ENCODE results near the gene ADAMTS20.

The ADAMTS20 gene

DNA sequence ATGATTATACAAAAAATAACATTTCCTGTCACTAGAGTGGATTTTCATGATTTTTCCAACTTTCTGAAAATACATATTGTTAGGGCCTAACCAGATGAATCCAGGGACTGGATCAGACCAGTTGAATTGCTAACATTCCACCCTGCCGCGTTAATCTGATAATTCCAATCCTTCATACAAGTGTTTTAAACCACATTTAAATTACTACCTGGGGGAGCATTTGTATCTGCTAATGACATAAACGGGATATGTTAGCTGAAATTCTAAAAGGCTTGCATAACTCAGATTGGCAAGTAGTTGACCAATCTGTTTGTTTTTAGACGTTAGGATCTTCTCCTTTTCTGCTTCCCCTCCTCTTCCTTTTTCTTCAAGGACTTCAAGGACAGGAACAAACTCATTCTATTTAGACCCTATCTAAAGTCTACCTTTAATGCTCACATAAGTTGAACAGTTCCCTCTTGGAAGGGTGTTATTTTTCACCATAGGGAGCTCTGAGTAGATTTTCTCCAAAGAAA is 239.0 kb downstream of the ADAMTS20 start:
- DNase-seq = no peak

DNA sequence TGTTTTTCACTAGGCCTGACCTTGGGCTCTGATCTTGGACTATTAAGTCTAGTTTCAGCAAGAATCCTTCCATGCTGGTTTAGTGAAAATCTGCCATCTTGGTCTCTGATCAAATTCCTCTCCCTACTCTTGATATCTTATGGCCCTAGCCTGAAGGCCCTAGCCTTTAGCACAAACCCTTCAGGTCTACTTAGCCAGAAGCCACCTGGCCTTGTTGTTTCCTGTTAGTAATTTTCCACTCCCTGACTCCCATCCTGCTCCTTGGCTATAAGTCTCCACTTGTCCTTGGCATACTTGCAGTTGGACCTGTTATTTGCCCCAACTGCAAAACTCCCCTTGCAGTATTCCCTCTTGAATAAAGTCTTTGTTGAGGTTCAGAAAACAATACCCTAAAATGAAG is 241.4 kb downstream of the ADAMTS20 start:
- DNase-seq = no peak

DNA sequence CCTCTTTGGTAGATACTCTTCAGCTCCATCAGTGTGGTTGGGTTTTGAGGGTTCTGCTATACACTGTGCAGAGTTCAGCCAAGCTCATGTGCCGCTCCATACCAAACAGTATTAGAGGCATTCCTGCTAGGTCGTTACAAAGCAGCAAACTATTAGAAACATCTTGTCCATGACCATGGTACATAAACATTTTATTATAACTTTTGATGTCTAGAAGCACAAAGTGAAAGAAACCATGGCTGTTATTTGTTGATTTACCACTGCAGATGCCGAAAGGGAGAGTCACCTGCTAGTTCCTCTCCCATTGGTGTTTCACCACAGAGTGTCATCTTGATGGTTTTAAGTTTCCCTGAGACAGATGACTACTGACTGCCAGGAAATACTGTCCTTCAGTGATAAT is 242.0 kb downstream of the ADAMTS20 start:
- no peak for DNase-seq

DNA sequence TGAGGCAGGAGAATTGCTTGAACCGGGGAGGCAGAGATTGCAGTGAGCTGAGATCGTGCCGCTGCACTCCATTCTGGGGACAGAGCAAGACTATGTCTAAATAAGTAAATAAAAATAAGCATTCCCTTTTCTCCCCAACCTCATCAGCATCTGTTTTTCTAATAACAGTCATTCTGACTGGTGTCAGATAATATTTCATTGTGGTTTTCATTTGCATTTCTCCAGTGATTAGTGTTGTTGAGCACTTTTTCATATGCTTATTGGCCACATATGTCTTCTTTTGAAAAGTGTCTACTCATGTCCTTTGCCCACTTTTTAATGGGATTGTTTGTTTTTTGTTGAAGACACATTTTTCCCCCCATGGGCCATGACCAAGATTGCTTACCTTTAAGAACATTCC is 243.2 kb downstream of the ADAMTS20 start:
- DNase-seq = no peak

DNA sequence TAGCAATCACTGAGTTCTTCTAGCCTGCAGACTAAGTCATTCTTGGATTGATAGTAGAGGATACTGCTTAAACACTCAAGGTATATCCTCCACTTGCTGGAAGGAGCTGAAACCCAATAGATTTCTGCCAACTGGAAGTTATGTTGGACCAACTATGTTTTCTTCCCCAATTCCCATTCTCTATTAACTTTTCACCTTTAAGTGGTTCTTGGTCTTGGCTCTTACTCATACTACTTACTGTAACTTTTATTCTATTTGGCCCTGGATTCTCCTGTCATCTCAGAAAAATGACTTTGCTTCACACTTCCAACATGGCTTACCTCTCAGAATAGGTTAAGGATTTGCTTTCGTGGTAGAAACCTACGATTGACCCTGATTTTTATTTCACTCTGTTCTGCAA is 244.9 kb downstream of the ADAMTS20 start:
- DNase-seq = no peak

DNA sequence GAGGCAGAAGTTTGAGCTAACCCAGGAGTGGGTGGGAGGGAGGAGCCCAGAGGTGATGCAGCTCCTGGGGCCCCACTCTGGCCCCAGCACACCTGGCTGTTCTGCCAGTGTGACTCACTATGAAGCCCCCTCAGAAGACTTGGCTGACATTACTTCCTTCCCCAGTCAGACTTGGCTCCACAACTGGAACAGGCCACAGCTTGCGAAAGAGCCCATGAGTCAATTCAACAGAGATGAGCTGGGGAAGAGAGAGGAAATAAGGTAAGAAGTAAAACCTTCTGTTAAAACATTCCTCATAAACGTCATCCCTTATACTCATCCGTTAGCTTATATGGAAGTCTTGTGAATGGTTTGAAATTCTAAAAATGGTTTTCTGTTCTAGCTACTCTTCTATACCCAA is 245.9 kb downstream of the ADAMTS20 start:
- DNase-seq = no peak

DNA sequence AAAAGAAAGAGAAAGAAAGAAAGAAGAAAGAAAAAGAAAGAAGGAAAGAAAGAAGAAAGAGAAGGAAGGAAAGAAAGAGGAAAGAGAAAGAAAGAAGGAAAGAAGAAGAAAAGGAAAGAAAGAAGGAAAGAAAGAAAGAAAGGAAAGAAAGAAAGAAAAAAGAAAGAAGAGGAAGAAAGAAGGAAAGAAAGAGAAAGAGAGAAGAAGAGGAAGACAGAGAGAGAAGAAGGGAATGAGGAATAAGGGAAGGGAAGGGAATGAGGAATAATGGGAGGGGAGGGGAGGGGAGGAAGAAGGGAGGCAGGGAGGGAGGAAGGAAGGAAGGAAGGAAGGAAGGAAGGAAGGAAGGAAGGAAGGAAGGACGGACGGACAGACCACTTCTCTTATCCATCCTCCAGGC is 246.9 kb downstream of the ADAMTS20 start:
- no peak for DNase-seq
